GM21723 (cell line): ENCODE data around the gene CITED4.

ENCODE experiments used
- ATAC-seq: cut with Tn5 transposase; IDR thresholded peaks from one replicate; pipeline ENCODE4 v1.9.1; 2021; ENCODE audit warnings: mild to moderate bottlenecking, moderate library complexity; ENCODE audit not compliant: unreplicated experiment

Gene CITED4

GRCh38 chr1:40837601-40838000 is 24.6 kb downstream of the CITED4 start:
- ATAC-seq: no peak

- ATAC-seq: no peak
Observed at GRCh38 chr1:40836283-40836682, 25.9 kb downstream of the CITED4 start.

DNA sequence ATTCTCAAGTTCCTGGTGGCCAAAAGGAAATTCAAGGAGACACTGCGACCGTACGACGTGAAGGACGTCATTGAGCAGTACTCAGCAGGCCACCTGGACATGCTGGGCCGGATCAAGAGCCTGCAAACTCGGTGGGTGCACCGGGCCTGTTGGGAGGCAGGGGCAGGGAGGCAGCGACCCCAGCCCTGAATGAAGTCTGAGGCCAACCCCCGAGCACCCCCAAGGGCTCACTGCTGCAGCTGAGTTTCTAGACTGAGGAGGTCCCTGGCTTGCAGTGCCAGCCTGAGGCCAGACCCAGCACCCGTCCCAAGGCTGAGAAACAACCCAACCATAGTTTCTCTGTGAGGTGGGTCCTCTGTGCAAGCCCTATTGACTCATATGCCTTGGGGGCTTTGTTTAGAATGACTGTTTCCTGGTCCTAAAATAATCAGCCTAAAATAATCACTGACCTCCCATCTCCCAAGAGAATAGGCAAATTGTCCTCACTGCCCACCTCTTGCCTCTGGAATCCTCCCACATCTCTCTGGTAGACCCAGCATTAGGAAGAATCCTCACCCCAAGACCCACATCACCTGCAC is 27.1 kb downstream of the CITED4 start:
- ATAC-seq: no peak

GRCh38 chr1:40833979-40834378 is 28.2 kb downstream of the CITED4 start:
- no peak for ATAC-seq

DNA sequence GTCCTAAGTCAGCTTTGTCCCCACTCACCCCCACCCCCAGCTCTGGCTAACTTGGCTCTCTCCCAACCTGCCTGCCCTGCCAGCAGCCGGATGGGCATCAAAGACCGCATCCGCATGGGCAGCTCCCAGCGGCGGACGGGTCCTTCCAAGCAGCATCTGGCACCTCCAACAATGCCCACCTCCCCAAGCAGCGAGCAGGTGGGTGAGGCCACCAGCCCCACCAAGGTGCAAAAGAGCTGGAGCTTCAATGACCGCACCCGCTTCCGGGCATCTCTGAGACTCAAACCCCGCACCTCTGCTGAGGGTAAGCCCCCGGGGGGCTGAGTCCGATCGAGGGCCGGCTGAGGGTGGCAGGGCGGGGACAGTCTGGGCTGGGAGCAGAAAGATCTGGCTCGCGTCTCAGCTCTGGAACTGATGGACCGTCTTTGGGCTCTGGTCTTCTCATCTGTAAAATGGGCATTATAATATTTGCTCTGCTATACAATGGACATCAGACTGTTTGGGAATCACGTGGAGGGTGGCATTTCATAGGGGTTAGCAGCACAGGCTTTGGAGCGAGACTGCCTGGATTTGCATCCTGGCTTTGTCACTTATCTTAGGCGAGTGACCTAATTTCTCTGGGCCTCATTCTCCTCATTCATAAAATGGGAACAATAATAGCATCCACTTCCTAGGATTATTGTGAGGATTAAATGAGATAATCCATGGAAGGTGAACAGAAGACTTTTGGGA is 31.0 kb downstream of the CITED4 start:
- ATAC-seq: no peak

GRCh38 chr1:40830419-40830943 is 31.7 kb downstream of the CITED4 start:
- ATAC-seq: no peak

- no peak for ATAC-seq
Observed at GRCh38 chr1:40829631-40830245, 32.4 kb downstream of the CITED4 start.

DNA sequence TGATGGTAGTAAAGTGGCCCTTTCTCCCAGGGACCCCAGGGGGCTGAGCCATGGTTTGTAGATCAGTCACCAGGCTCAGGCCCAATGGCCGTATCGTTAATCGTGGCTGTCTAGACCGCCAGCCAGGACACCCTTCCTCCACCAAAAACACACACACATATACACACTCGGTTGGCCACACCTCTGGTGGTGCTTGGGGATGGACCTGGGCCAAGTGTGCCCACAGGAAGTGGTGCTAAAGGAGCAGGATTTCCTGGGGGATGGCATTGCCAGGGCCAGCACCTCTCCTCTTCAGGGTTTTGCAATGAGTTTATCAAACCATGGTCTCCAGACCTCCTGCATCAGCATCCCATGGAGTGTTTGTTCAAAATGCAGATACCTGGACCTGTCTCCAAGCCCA is 36.2 kb downstream of the CITED4 start:
- ATAC-seq: no peak

- ATAC-seq: no peak
Observed at GRCh38 chr1:40825435-40825788, 36.8 kb downstream of the CITED4 start.

- no peak for ATAC-seq
Observed at GRCh38 chr1:40824591-40825434, 37.4 kb downstream of the CITED4 start.

GRCh38 chr1:40823983-40824382 is 38.2 kb downstream of the CITED4 start:
- no peak for ATAC-seq

DNA sequence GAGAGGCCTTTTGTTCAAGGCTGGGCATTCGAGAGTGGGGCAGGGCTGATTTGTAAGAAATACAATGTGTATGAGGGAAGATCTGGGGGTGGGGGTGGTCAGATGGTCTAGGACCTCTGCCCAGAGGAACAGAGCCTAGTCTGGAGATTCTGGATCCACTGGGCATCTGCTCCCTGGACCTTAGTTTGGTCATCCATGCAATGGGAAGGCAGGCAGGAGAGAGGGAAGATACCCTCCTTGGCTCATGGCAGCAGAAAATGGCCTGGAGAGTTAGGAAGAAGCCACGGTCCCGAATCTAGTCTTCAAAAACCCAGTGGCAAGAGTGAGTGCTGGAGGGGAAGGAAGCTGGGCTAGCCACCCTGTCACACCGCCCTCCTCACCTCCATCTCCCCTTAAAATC is 38.8 kb downstream of the CITED4 start:
- no peak for ATAC-seq

- ATAC-seq: no peak
Observed at GRCh38 chr1:40822890-40823289, 39.3 kb downstream of the CITED4 start.

DNA sequence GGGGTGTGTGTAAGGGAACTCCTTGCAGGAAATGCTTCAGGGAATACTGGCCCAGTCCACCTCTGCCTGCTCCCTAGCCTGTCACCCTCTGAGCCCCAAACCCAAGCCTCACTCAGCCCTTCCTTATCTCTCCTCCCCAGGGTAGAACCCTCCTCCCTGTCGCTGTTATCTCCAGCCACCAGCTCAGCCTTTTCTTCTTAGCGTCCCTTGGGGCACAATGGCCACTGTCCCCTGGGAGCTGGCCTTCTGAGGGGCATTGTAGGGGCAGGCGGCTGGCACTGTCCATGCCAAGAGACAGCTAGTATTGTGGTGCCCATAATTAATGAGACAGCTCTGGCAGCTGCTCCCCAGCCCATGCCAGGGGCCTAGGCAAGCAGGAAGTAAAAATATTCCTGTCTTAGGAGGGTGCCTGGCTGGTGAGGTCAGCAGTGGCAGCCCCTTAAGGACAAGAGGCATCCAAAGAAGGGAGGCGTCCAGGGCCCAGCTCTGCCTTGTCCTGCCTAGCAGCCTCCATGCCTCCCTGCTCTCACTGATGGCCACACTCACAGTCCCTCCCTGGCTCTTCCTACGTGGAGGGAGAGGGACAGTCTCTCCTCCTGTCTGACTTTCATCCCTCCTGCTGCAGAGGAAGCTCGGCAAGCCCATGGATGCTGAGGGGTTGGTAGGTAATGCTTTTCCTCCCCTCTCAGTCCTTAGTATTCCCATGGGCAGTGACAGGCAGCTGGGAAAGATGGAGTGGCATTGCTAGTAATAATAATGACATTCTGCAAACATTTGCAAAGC is 41.1 kb downstream of the CITED4 start:
- no peak for ATAC-seq

DNA sequence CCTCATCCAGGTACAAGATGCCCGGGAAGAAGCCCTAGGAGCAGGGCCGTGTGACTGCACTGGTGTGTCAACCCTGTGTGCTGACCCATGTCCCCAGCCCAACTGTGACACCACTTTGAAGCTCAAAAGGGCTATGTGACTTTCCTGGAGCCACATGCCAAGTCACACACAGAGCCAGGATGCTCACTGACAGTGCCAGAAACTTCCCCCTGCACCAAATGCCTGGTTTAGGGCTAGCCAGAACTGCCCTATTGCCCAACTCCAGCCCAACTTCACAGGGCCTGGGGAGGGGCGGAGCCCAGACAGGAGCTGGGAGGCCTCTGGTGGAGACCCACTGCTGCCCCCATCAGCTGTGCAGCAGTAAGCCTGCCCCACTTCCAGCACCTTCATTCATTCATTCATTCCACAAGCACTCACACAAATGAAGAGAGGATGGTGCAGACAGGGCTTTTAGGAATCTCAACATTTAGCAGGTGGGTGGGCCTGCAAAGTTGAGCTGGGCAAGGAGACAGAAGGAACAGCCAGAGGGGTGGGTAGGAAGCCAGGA is 41.8 kb downstream of the CITED4 start:
- no peak for ATAC-seq

GRCh38 chr1:40819101-40819500 is 43.1 kb downstream of the CITED4 start:
- no peak for ATAC-seq

- ATAC-seq: peak; percentile 80
Observed at GRCh38 chr1:40818264-40818961, 43.8 kb downstream of the CITED4 start.

DNA sequence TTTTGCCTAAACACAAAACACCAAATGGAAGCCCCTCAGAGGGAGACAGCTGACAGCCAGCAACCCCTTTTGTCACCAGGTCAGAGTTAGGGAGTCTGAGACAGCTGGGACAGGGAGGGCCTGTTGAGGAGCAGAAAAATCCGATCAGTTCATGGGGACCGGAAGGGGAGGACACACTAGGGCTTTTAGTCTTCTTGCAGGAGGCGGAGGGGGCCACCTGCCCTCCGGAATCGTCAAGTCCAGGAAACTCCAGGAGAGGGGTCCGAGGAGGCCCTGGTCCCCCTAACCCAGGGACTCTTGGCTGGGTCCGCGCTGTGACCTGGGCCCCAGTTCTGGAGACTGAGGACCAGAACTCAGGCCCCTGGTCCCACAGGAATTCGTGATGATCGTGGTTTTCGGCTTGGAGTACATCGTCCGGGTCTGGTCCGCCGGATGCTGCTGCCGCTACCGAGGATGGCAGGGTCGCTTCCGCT is 44.3 kb downstream of the CITED4 start:
- no peak for ATAC-seq

DNA sequence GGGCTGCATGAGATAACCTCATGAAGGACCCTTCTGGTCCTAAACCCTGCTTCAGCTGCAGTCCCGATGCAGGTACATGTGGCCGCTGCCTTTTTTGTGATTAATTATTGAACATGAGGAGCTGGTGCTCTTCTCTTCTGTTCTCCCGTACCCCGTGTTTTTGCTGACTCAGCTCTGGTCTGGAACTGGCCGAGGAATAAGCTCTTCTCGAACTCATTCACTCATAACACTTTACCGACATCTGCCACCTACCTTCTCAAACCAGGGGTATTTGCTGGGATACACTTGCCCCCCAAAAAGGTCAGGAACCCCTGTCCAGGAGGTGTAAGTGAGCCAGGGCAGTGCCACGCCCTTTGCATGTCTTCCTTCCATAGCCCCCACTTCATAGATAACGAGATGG is 46.7 kb downstream of the CITED4 start:
- ATAC-seq: no peak
